ENCODE data around the gene R3HDM4.

The R3HDM4 gene

DNA sequence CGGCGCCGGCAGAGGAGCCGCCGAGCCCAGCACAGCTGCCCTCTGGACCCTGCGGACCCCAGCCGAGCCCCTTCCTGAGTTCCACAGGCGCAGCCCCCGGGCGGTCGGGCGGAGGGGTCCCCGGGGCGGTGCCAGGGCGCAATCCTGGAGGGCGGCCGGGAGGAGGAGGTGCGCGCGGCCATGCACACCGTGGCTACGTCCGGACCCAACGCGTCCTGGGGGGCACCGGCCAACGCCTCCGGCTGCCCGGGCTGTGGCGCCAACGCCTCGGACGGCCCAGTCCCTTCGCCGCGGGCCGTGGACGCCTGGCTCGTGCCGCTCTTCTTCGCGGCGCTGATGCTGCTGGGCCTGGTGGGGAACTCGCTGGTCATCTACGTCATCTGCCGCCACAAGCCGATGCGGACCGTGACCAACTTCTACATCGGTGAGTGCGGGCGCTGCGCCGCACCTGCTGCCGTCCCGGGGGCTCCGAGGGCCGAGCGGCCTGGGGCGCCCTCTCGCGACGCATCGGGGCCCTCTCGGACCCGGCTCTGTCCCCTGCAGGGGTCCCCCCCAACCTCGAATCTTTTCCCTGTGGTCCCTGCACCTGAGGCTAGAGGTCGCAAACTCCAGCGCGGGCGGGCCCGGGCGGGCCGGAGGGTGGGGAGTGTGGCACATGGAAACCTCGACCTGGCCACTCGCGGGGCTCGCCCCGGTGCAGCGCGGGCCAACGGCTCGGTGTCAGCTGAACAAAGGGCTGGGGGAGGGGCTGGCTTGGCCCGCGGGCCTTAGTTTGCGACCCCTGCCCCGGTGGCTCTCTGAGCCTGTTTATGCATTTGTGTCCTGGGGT is 4.5 kb upstream of the R3HDM4 start, which contains the start of gene KISS1R:
Gene KISS1R (plus strand): TSS at position 11 of the 829 bp plus-strand sequence. CDS start 170 bp downstream, at position 181.
- in situ Hi-C loops (cut with HindIII; ENCODE audit: low sequenced_read_pairs) = no loop called here

DNA sequence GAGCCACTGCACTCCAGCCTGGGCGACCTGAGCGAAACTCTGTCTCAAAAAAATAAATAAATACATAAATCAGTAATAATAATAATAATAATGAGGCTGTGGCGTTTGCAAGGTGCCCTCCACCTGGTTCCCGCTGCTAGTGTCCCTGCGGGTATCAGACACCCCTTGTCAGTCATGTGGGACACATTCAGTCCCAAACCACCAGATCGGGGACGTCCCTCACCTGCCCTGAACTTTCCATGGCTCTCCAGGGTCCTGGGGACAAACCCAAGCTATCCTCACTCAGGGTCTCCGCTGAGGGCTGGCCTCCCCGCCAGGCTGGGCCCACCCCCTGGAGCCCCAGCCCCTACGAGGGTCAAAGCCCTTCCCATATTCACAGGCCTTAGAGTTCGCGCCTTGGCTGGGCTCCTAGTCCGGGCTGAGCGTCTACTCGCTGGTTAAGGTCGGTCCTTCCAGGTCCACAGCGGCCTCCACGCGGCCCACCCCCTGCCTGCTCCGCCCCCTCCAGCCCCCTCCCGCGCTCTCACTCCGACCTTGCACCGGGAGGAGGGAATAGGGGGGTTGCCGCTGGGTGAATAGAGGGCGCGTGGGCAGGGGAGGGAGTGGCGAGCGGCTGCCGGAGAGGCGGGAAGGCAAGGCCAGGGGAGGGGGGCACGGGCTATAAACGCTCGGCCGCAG is 3.8 kb upstream of the R3HDM4 start:
- in situ Hi-C loops (cut with HindIII; ENCODE audit: low sequenced_read_pairs) = no loop called here

DNA sequence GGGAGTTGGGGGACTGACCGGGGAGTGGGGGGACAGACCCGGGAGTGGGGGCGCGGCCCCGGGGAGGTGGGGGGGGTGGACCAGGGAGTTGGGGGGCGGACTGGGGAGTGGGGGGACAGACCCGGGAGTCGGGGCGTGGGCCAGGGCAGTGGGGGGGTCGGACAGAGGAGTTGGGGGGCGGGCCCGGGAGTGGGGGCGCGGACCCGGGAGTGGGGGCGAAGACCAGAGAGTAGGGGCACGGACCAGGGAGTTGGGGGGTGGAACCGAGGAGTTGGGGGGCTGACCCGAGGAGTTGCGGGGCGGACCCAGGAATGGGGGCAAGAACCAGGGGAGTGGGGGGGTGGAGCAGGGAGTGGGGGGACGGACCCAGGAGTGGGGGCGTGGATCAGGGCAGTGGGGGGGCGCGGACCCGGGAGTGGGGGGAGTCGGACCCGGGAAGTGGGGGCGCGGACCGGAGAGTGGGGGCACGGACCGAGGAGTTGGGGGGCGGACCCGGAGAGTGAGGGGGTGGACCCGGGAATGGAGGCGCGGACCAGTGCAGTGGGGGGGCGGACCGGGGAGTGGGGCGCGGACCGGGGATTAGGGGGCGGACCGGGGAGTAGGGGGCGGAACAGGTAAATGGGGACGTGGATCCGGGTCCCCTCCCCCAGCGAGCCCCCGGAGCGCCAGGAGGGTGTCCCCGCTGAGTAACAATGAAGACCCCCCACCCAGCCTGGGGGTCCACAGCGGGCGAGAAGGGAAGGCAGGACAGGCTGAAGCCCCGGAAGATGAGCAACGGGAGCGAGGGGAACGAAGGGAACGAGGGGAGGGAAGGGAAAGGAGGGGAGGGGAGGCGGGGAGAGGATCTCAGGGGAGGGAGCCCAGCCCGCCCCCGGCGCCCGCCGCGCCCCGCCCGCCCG is 589 bp downstream of the R3HDM4 start:
- in situ Hi-C loops (cut with HindIII; ENCODE audit: low sequenced_read_pairs) = no loop called here

DNA sequence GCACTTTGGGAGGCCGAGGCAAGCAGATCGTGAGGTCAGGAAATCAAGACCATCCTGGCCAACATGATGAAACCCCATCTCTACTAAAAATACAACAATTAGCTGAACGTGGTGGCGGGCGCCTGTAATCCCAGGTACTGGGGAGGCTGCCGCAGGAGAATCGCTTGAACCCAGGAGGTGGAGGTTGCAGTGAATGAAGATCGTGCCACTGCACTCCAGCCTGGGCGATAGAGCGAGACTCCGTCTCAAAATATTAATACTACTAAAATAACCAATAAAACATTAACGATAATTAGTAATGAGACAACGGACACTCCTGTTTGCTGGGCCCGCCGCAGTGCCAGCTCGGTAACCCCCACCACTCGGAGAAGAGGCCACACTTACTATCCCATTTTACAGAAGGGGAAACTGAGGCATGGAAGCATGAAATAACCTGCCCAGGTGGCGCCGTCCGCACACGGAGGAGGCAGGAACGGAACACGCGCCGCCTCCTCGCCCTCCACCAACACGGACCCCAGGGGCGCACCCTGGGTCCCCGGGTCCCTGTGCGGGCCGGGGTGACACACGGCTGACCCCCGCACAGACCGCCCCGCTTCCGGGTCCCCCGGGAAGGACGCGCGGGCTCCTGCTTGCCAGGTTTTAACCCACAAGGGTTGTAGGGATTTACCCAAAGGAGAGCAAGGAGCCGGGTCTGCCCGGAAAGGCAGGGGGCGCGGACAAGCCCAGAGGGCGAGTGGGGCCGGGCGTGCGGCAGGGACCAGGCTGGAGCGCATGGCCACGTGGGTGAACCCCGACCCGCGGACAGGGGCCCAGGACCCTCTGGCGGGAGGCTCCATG is 1.6 kb downstream of the R3HDM4 start:
- in situ Hi-C loops (cut with HindIII; ENCODE audit: low sequenced_read_pairs) = no loop called here

DNA sequence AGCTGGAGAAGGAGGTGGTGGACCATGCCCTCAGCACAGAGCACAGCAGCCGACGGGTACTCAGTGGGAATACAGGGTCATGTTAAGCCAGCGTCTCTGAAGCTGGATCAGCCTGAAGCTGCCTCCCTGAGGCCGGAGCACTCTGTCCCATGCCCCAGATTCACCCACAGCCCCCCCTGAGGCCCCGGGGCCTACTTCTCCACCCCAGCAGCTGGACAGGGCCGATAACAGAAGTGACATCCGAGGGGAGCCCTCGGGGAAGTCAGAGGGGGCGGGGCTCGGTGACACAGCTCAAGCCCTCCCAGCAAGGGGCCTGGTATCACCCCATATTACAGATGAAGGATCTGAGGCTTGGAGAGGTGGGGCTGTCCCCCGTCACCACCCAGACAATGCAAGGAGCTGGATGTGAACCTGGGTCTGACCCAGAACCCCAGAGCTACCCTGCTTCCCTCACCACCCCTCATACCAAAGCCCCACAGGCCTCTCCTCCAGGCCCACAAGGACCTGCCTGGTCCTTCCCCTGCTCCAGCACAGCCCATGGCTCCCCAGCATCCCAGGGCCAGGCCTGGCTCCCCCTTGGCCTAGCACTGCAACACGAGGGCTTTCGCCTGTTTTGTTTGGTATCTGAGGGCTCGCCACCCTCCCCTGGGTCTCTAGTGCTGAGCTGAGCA is 5.7 kb downstream of the R3HDM4 start:
- in situ Hi-C loops (cut with HindIII; ENCODE audit: low sequenced_read_pairs) = no loop called here

DNA sequence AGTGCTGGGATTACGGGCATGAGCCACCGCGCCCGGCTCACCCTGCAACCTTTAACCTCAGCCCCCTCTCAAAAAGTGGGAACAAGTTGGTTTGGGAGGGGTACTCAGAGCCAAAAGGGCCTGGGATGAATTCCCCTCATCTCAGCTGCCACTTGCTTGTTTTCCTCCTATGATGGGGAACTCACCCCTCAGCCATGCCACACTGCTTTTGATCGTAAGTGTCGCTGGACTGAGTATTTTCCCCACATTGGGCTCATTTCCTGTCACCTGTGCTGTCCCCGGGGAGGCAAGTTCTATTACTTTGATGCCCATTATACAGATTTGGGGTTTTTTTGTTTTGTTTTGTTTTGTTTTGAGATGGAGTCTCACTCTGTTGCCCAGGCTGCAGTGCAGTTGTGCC is 6.5 kb downstream of the R3HDM4 start:
- in situ Hi-C loops (cut with HindIII; ENCODE audit: low sequenced_read_pairs) = no loop called here

DNA sequence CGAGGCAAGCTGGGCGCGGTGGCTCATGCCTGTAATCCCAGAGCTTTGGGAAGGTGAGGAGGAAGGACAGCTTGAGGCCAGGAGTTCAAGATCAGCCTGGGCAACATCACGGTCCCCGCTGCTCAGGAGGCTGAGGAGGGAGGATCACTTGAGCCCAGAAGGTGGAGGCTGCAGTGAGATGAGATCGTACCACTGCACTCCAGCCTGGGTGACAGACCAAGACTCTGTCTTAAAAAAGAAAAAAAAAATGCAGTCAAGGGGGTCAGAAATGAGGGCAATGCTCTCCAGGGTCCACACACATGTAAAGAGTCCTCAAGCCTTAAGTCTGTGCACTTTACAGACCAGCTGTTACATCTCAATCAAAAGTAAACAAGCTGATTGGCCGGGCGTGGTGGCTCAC is 8.5 kb downstream of the R3HDM4 start:
- in situ Hi-C loops (cut with HindIII; ENCODE audit: low sequenced_read_pairs) = no loop called here

DNA sequence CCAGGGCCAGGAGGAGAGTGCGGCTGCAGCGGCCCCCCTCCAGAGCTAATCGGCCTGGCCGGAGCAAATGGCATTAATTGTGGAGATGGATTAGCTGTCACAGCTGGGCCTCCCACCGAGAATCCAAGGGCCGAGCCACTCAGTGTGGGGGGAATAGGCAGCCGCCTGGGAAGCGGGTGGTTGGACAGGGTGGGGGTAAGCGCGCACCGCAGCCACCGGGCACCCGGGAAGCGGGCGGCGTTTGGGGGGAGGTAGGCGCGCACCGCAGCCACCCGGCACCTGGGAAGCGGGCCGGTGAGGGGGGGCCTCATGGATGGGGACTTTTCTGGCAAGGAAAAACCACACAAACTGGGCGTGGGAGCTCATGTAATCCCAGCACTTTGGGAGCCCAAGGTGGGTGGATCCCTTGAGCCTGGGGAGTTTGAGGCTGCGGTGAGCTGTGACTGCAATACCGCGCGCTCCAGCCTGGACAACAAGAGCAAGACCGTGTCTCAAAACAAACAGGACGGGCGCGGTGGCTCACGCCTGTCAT is 9.7 kb downstream of the R3HDM4 start:
- in situ Hi-C loops (cut with HindIII; ENCODE audit: low sequenced_read_pairs) = no loop called here

DNA sequence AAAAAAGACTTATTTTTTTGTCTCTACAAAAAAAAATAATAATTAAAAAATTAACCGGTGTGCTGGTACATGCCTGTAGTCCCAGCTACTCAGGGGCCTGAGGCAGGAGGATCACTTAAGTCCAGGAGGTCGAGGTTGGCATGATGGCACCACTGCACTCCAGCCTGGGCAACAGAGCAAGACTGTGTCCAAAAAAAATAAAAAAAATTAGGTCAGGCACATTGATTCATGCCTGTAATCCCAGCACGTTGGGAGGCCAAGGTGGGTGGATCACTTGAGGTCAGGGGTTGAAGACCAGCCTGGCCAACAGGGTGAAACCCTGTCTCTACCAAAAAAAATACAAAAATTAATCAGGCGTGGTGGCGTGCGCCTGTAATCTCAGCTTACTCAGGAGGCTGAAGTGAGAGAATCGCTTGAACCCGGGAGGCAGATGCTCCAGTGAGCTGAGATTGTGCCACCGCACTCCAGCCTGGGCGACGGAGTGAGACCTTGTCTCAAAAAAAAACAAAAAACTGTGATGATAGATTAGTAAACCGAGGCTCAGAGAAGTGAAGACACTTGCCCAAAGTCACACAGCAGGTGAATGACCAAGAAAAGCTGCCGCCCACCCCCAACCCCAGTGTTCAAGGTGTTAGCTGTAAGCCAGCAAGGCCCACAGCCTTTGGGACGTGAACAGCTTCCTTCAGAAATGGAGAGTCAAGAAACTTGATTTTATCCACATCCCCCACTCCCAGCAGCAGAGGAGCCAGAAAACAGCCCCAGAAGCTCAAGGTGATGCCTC is 10.4 kb downstream of the R3HDM4 start:
- in situ Hi-C loops (cut with HindIII; ENCODE audit: low sequenced_read_pairs) = no loop called here

DNA sequence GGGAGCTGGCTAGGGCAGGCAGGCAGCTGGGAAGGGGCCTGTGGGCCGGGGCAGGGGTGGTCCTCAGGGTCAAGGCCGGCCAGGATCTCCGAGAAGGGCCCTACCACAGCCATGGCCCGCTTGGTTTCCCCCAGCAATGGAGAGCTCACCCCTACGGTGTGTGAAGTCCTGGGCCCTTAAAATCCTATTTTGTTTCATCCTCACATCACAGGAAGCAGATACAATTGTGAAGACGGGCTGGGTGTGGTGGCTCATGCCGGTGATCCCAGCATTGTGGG is 11.0 kb downstream of the R3HDM4 start:
- in situ Hi-C loops (cut with HindIII; ENCODE audit: low sequenced_read_pairs) = no loop called here

DNA sequence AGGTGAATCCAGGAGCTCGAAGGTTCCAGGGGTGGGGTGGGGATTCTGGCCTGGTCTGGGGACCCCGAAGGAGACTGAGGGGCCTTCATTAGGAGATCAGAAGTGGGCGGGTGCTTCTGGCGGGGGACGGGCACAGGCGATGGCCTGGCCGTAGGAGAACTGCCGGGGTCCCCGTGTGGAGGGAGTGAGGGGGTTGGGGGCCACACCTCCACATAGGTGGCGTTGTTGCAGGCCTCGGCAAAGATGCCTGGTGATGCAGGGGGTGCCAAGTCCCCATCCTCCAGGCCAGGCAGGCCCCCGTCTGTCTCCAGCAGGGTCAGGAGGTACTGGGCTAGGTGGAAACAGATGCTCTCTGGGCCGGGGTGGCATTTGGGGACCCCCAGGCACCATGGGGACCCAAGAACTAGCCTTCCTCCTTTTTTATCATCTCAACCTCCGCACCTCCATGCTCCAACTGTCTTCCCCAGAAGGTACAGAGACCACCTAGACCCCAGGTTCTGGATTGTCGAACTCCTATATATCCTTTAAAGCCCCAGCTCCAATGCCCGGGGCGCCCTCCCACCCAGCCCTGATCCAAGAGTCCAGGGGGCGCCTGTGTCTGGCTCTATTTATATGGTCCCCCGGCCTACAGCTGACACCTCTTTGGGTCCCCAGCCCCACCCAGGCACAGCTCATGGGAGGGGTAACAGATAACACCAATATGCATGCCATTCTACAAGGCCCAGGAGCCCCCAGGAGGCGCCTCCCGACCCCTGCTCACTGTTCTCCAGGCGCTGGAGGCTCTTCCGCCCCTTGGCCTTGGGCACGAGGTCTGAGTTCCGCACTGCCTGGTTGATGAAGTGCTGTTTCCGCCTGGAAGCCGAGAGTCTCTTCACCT is 11.6 kb downstream of the R3HDM4 start:
- in situ Hi-C loops (cut with HindIII; ENCODE audit: low sequenced_read_pairs) = no loop called here

DNA sequence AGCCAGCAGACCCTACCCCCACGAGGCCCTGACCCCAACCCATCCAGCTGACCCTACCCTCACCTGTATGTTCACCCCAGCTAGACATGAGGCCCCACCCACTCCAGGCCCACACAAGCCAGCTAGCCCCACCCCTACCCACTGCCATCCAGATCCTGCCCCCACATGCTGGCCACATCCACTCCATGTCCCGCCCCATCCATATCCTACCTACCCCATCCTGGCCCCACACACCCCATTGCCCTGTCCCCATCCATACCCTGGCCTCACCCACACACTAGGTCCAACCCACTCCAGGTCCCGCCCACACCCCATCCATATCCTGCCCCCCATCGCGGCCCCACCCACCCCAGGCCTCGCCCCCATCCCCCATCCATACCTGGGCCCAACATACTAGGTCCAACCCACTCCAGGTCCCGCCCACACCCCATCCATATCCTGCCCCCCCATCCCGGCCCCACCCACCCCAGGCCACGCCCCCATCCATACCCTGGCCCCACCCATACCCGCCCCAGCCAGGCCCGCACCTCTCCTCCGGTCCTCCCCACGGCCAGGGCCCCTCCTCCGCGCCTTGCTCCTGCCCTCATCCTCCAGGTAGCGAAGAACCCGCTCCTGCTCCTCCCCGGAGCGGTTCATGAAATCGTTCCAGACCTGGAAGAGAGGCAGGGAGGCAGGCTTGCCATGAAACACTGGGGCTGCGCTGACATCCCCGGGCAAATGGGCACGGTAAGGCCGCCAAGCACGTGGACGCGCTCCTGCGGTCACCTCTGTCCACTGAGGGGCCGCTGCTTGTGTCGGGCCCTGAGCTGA is 12.5 kb downstream of the R3HDM4 start:
- in situ Hi-C loops (cut with HindIII; ENCODE audit: low sequenced_read_pairs) = no loop called here

DNA sequence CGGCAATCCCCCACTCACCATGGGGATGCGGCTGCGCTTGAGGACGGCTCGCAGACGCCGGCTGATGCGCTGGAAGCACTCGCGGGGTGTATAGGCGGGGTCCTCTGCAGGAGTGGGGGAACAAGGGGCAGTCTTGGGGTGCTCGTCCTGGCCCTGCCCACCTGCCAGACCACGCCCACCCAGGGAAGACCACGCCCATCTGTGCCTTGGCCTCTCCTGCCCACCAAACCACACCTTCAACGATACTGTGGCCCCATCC is 13.0 kb downstream of the R3HDM4 start:
- in situ Hi-C loops (cut with HindIII; ENCODE audit: low sequenced_read_pairs) = no loop called here

DNA sequence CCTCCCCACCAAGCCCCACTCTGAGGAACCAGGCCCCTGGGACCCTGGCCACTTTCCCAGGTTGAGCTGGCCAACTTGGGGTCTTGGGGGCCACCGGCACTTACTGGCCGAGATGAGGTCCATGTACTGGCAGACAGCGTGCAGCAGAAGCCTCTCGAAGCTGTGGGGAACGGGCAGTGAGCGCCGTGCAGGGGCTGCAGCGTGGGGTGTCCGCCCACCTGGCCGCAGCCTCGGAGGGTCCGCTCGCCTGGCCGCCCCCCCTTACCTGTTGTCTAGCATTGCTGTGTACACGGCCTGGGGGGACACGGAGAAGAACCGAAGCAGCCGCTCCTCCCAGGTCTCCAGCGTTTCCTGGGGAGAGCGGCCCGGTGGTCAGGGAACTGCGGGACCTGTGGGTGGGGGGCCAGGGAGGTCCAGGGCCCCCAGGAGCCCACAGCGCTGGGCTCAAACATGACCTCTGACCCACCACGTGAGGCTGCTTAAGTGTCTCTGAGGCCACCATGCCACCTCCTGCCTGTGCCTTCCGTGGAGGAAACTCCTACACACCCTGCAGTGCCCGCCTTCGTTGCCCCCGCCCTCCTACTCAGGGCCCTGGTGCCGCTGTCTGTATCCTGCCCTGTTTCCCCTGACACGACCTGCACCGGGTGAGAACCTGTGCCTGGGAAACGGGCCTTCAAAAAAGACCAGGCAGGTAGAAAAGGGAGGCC is 13.5 kb downstream of the R3HDM4 start:
- in situ Hi-C loops (cut with HindIII; ENCODE audit: low sequenced_read_pairs) = no loop called here

DNA sequence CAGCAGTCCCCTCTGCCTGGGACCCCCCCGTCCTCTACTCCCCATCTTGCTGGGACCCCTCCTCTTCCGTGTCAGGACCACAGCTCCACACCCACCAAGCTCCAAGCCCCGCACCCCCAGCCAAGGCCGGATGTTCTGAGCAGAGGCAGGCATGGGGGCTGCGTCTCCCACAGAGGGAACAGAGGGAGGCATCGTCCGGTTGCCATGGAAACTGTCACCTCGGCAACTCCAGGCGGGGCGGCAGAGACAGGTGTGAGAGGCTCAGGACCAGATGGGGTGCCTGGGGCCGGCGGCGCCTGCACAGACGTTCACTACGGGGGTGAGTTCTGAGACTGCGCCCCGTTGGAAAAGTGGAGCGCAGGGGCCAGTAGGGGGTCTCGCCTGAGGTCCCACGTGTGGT is 14.4 kb downstream of the R3HDM4 start:
- in situ Hi-C loops (cut with HindIII; ENCODE audit: low sequenced_read_pairs) = no loop called here

DNA sequence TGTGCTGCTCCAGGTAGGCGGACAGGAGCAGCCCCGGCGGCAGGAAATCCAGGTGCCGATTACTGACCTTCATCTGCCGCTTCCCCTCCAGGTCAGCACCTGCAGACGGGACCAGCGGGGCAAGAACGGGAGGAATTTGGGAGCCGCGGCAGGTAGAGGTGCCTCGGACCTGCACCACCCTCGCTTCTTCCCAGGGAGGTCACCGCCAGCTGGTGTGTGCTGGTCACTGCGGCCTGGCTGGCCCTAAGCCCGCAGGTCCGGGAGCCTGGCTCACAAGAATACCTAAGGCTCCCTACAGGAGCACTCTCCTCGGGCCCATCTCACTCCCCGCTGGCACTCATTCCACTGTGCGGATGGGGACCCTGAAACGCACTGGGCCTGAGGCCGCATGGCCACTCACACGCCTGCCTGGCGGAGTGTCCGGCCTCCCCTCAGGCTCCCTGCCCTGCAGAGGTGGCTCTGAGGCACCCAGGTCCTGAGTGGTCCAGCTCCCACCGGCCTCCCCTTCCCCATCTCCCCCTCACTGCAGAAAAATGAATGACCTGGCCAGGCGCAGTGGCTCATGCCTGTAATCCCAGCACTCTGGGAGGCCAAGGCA is 15.5 kb downstream of the R3HDM4 start:
- in situ Hi-C loops (cut with HindIII; ENCODE audit: low sequenced_read_pairs) = no loop called here

DNA sequence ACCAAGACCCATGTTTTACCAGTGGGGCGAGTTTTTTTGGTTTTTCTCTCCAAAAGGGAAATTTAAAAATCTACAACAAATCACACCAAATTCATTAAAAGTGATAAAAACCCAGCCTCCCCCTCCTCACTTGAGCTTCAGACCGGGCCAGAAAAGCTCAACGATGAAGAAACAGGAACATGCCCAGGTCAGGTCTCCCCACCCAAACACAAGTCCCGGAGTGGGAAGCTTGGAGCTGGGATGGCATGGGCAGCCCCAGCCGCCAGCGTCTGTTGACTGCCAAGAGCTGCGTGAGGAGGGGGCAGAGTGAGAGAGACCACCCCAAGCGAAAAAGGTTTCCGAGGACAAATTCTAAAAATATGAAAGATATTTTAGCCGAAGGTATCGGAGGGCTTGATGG is 16.0 kb downstream of the R3HDM4 start:
- in situ Hi-C loops (cut with HindIII; ENCODE audit: low sequenced_read_pairs) = no loop called here
